RWPE2 (cell line): ENCODE data around the gene SEPHS2.

Experiments
- ATAC-seq: fragments of 200-7000 bp; cut with Tn5 transposase; 3 replicates; pipeline ENCODE4 v1.9.1; 2021; ENCODE audit warnings: low read depth
- DNase-seq: peaks from one replicate; pipeline ENCODE4 v3.0.0-alpha.2; 2020; ENCODE audit warnings: low spot score
- H3K27ac ChIP-seq: fragments of 450-650 bp; 2 replicates; pipeline ENCODE4 v1.5.1; 2017; ENCODE audit warnings: mild to moderate bottlenecking; ENCODE audit not compliant: poor library complexity, severe bottlenecking
- H3K27me3 ChIP-seq: fragments of 250-450 bp; sonication (Bioruptor Pico); 2 replicates; pipeline ENCODE4 v1.5.1; 2021; ENCODE audit warnings: mild to moderate bottlenecking, moderate library complexity; ENCODE audit not compliant: insufficient read depth, poor library complexity, severe bottlenecking
- H3K36me3 ChIP-seq: fragments of 250-450 bp; sonication (Bioruptor Pico); 2 replicates; pipeline ENCODE4 v1.5.1; 2020; ENCODE audit warnings: low read depth, mild to moderate bottlenecking, moderate library complexity
- H3K4me1 ChIP-seq: fragments of 250-450 bp; sonication (Bioruptor Pico); 2 replicates; pipeline ENCODE4 v1.5.1; 2021; ENCODE audit warnings: mild to moderate bottlenecking, moderate library complexity; ENCODE audit not compliant: insufficient read depth, poor library complexity, severe bottlenecking
- H3K4me3 ChIP-seq: fragments of 250-450 bp; sonication (Bioruptor Pico); 2 replicates; pipeline ENCODE4 v1.5.1; 2021; ENCODE audit warnings: mild to moderate bottlenecking, moderate library complexity; ENCODE audit not compliant: severe bottlenecking
- H3K9me3 ChIP-seq: fragments of 250-450 bp; sonication (Bioruptor Pico); 2 replicates; pipeline ENCODE4 v1.5.1; 2021; ENCODE audit warnings: mild to moderate bottlenecking, moderate library complexity; ENCODE audit not compliant: severe bottlenecking
- TF ChIP-seq, protein P1 (sequence below): fragments of 450-650 bp; IDR thresholded peaks from one replicate; pipeline ENCODE4 v1.5.1; 2017; ENCODE audit warnings: mild to moderate bottlenecking, moderate library complexity; ENCODE audit not compliant: poor library complexity, severe bottlenecking

SEPHS2 gene

DNA sequence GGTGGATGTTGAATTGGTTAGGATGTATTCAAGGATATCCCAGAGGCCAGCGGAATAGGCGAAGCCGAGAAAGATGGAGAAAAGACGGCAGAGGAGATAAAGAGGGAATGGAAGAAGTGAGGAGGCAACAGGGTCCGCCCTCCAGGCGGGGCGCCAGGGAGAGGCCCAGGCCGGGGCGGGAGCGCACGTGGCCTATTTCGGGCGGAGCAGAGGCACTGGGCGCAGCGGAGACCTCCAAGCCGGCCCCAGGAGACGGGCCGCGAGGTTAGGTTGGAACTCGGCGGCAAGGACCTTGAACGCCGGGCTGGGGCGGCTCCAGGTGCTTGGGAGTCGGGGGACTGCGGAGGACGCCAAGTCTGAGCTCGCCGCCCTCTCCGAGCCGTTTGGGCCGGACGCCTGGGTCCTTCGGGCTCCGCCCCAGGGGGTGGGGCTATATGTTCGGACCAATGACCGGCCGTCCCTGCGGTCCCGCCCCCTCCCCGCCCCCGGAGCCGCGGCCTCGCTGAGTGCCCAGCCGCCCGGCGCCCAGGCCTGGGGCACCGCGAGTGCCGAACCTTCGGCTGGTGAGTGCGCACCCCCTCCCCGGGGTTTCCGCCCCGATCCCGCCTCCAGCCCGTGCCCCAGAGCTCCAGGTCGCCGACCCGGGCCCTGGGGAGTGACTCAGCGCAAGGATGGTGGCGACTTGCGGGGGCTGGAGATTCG lies 38.4 kb downstream of the SEPHS2 start, which contains the start of gene ZNF771:
TSS of gene ZNF771 (plus strand) at position 505 of the 702 bp plus-strand sequence. CDS start 448 bp downstream, outside the sequence.
- Histone ChIP-seq H3K4me1 (no peaks in the 10 kb centered on the region), H3K27me3 (no peaks in the 10 kb centered on the region), H3K9me3 (no peaks in the 10 kb centered on the region), H3K36me3 (peaks cover 22% of the 10 kb centered on the region), H3K27ac (peak within 1 kb of the TSS; percentile 41), H3K4me3 (peak within 1 kb of the TSS; percentile 62)
- TF ChIP-seq, protein P1, sequence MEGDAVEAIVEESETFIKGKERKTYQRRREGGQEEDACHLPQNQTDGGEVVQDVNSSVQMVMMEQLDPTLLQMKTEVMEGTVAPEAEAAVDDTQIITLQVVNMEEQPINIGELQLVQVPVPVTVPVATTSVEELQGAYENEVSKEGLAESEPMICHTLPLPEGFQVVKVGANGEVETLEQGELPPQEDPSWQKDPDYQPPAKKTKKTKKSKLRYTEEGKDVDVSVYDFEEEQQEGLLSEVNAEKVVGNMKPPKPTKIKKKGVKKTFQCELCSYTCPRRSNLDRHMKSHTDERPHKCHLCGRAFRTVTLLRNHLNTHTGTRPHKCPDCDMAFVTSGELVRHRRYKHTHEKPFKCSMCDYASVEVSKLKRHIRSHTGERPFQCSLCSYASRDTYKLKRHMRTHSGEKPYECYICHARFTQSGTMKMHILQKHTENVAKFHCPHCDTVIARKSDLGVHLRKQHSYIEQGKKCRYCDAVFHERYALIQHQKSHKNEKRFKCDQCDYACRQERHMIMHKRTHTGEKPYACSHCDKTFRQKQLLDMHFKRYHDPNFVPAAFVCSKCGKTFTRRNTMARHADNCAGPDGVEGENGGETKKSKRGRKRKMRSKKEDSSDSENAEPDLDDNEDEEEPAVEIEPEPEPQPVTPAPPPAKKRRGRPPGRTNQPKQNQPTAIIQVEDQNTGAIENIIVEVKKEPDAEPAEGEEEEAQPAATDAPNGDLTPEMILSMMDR, result no peak
- ATAC-seq (peak; percentile 84), DNase-seq (peak; percentile 86)

DNA sequence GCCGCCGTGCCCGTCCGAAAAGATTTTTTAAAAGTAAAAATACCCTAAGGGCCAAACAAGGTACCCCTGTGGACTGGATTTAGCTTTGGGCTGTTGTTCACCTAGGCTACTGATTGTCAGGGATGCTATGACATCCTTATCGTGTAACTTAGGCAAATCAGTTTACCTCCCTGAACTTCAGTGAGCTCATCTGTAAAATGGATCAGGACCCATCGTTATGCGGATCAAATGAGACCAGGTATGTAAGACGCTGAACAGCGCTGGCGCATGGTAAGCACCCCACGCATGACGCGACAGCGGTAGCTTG lies 38.9 kb downstream of the SEPHS2 start:
- peak overlapping the region; percentile 41 for H3K27ac ChIP-seq
- H3K4me3 ChIP-seq, result peak overlapping the region; percentile 62
- peaks cover 19% of the 10 kb centered on the region for H3K36me3 ChIP-seq
- TF ChIP-seq, protein P1, result no peak
- DNase-seq (no peak), ATAC-seq (no peak)
- H3K4me1 ChIP-seq, result no peaks in the 10 kb centered on the region
- no peaks in the 10 kb centered on the region for H3K27me3 ChIP-seq
- no peaks in the 10 kb centered on the region for H3K9me3 ChIP-seq

DNA sequence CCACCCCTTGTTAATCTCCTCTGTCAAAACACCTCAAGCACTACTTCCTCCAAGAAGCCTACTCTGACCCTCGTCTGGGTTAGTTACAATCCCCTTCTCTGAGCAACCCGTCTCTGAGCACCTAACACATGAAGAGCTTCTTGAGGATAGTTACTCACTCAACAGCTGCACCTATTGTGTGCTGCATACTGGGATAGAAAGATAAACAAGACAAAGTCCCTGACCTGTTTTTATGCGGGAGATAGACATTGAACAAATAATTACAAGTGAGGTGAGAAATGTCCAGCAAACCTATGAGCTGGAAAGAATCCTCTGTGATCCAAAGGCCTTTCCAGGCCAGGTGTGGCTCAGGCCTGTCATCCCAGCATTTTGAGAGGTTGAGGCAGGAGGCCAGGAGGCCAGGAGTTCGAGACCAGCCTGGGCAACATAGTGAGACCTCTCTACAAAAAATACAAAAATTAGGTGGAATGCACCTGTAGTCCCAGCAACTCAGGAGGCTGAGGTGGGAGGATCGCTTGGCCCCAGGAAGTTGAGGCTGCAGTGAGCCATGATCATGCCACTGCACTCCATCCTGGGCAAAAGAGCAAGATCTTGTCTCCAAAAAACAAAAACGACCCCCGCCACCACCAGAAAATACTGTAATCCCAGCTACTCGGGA lies 43.8 kb downstream of the SEPHS2 start:
- Histone ChIP-seq H3K4me1 (no peaks in the 10 kb centered on the region), H3K27ac (no peak overlapping the region), H3K36me3 (peaks cover 7% of the 10 kb centered on the region), H3K27me3 (no peaks in the 10 kb centered on the region), H3K9me3 (no peaks in the 10 kb centered on the region), H3K4me3 (no peak overlapping the region)
- DNase-seq (no peak), ATAC-seq (no peak)
- TF ChIP-seq, protein P1, result no peak

DNA sequence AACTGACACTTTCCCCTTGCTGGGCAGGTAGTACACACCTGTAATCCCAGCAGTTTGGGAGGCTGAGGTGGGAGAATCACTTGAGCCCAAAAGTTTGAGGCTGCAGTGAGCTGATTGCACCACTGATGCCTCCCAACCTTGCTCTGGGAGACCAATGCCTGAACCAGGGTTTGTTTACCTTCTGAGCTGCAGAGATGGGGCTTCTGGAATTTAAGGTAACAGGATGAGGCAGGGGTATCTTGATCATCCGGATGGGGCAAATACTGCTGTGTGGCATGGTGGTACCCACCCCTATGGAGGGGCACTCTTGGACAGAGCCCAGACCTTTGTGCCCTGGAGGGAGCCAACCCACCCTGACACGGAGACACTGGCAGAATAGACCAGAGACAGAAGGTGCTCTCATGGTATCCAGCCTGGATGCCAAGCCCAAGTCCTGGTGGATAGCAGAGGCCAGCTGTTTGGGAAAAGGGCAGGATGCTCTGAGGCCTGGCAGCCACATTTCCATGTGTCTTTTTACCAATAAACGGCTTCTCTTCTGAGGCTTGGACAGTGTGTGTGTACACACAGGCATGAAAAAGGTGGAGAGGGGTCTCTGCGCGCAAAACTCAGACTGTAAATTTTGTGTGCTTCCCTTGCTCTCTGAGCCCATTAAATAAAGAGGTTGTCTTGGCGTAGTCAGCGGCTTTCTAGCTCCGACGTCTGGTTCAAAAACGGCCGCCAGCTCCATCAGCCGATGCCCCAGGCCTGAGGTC lies 46.1 kb downstream of the SEPHS2 start:
- Histone ChIP-seq H3K27ac (peak overlapping the region; percentile 84), H3K4me1 (no peaks in the 10 kb centered on the region), H3K27me3 (no peaks in the 10 kb centered on the region), H3K4me3 (peak overlapping the region; percentile 47), H3K36me3 (peaks cover 7% of the 10 kb centered on the region), H3K9me3 (no peaks in the 10 kb centered on the region)
- TF ChIP-seq, protein P1, result no peak
- ATAC-seq (no peak), DNase-seq (no peak)
